BLaER1 treated with 17β-estradiol and CSF1 and Interleukin-3, amounts not matched to agents 10 nM and 100 nM (cell line): ENCODE results near the gene TNFSF11.

Experiments
- H3K27ac ChIP-seq, 11 experiments: shearing (Covaris generic); formaldehyde crosslinking; 2 replicates each; pipeline ENCODE4 v1.8.1; 2022
- H3K27me3 ChIP-seq, 11 experiments: shearing (Covaris generic); formaldehyde crosslinking; 2 replicates each; pipeline ENCODE4 v1.8.1; 2022
- H3K36me3 ChIP-seq, 11 experiments: shearing (Covaris generic); formaldehyde crosslinking; 2 replicates each; pipeline ENCODE4 v1.8.1; 2022
- H3K4me1 ChIP-seq, 10 experiments: shearing (Covaris generic); formaldehyde crosslinking; 2 replicates each; pipeline ENCODE4 v1.8.1; 2022
- H3K4me2 ChIP-seq, 11 experiments: shearing (Covaris generic); formaldehyde crosslinking; 2 replicates each; pipeline ENCODE4 v1.8.1; 2022
- H3K4me3 ChIP-seq, 10 experiments: shearing (Covaris generic); formaldehyde crosslinking; 2 replicates each; pipeline ENCODE4 v1.8.1; 2022
- H3K9ac ChIP-seq, 11 experiments: shearing (Covaris generic); formaldehyde crosslinking; 2 replicates each; pipeline ENCODE4 v1.8.1; 2022
- H3K9me3 ChIP-seq, 11 experiments: shearing (Covaris generic); formaldehyde crosslinking; replicated peaks in 1 of 11; 2 replicates each; pipeline ENCODE4 v1.8.1; 2022
- H4K20me1 ChIP-seq, 11 experiments: shearing (Covaris generic); formaldehyde crosslinking; 2 replicates each; pipeline ENCODE4 v1.8.1; 2022
- Cebpa-rat ChIP-seq, 11 experiments: shearing (Covaris generic); IDR thresholded peaks; 2 replicates each; pipeline ENCODE4 v1.8.1; 2022

TNFSF11 gene

DNA sequence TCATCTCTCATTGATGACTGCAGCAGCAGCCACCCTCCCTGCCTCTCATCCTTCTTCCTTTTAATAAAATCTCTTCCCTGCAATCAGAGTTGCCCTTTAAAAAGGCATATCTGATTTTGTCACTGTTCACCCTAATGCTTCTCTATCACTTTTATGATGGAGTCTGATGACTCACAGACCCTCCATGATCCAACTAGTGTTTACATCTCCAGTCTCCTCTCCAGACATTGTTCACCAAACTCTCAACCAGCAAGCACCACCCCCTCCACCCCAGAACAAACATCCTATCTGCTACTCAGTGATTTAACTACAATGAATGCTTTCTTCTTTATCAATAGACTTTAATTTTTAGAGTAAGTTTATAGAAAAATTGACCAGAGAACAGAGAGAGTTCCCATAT lies 59.5 kb downstream of the TNFSF11 start:
- Histone ChIP-seq H4K20me1 (no peaks in the 10 kb centered on the region), H3K4me1 (peaks cover 6 to 27% (median 12%) of the 10 kb centered on the region in 10 experiments; a peak in 16 of 20 replicates), H3K36me3 (no peaks in the 10 kb centered on the region), H3K4me3 (no peak overlapping the region), H3K9ac (no peak overlapping the region), H3K27ac (no peak overlapping the region), H3K9me3 (no peaks in the 10 kb centered on the region), H3K27me3 (no peaks in the 10 kb centered on the region), H3K4me2 (peak overlapping the region in 7 of 11 experiments; percentile 27 to 70 (median 54); a peak in 10 of 22 replicates)
- TF ChIP-seq Cebpa-rat (IDR thresholded peaks at IDR 0.05) = no peak

DNA sequence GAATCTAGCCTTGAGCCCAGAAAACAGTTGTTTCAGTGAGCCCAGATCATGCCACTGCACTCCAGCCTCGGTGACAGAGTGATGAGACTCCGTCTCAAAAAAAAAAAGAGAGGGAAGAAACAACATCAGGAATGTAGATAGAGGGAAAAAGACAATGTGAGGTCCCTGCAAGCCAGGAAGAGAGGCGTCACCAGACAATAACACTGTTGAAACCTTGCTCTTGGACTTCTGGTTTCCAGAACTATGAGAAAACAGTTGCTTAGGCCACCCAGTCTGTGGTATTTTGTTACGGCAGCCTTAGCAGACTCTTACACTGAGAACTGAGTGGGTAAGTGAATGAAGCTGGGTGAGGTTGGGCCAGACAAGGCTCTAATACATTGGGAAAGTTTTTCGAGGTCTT lies 64.1 kb downstream of the TNFSF11 start:
- Histone ChIP-seq H3K4me1 (peaks cover 4 to 7% (median 6%) of the 10 kb centered on the region in 10 experiments; a peak in 15 of 20 replicates), H3K27ac (no peak overlapping the region), H3K27me3 (no peaks in the 10 kb centered on the region), H4K20me1 (no peaks in the 10 kb centered on the region), H3K9ac (no peak overlapping the region), H3K4me2 (peak overlapping the region in 3 of 11 experiments; percentile 5 to 41 (median 14); a peak in 3 of 22 replicates), H3K9me3 (peaks cover 0 to 33% (median 14%) of the 10 kb centered on the region in 11 experiments; a peak in 15 of 22 replicates), H3K4me3 (no peak overlapping the region), H3K36me3 (no peaks in the 10 kb centered on the region)
- TF ChIP-seq Cebpa-rat (IDR thresholded peaks at IDR 0.05) = no peak

DNA sequence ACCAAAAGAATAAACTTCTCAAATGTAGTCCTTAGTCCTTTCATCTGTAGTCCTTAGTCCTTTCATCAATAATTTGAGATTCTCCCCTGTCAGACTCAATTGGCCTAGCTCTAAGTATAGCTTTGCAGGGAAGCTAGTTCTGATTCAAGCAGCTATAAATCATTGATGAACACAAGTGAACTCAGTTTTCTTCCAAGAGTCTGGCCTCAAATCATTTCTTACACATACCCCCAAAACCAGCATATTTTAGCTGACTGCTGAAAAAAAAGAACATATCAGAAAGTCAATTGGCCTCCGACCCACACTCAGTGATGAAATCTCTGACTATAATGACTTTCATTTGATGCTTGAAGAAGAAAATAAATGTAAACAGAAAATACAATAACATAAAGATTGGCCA lies 64.9 kb downstream of the TNFSF11 start:
- no peak overlapping the region for H3K4me3 ChIP-seq
- H3K9me3 ChIP-seq = peaks cover 0 to 34% (median 14%) of the 10 kb centered on the region in 11 experiments; a peak in 15 of 22 replicates
- H3K4me2 ChIP-seq = no peak overlapping the region
- TF ChIP-seq Cebpa-rat (IDR thresholded peaks at IDR 0.05) = no peak
- H3K4me1 ChIP-seq = peaks cover 0 to 6% (median 0%) of the 10 kb centered on the region in 10 experiments; a peak in 3 of 20 replicates
- no peaks in the 10 kb centered on the region for H3K27me3 ChIP-seq
- no peaks in the 10 kb centered on the region for H3K36me3 ChIP-seq
- H4K20me1 ChIP-seq = no peaks in the 10 kb centered on the region
- H3K9ac ChIP-seq = no peak overlapping the region
- no peak overlapping the region for H3K27ac ChIP-seq

DNA sequence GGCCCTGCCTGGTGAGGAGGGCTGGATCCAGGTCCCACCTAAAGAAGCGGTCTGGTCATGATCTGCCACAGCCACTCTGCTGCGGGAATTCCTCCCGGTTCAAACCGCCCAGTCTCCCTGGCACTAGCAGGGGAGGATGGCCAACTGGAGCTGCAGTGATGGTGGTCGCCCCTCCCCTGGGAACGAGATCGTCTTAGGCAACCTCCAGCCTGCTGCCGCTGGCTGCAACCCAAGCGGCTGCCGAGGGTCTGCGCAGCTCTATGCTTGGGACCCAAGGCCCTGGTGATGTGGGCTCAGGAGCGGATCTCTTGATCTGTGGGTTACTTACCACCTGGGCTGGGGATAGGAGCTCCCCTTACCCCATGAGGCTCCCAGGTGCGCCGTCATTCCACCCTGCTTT lies 69.1 kb downstream of the TNFSF11 start:
- H3K36me3 ChIP-seq = no peaks in the 10 kb centered on the region
- H3K4me2 ChIP-seq = no peak overlapping the region
- peaks cover 0 to 34% (median 14%) of the 10 kb centered on the region in 11 experiments; a peak in 15 of 22 replicates for H3K9me3 ChIP-seq
- H3K4me1 ChIP-seq = peaks cover 0 to under 1% (median 0%) of the 10 kb centered on the region in 10 experiments; a peak in 2 of 20 replicates
- TF ChIP-seq Cebpa-rat (IDR thresholded peaks at IDR 0.05) = no peak
- no peak overlapping the region for H3K4me3 ChIP-seq
- no peaks in the 10 kb centered on the region for H4K20me1 ChIP-seq
- no peaks in the 10 kb centered on the region for H3K27me3 ChIP-seq
- H3K9ac ChIP-seq = no peak overlapping the region
- H3K27ac ChIP-seq = no peak overlapping the region

DNA sequence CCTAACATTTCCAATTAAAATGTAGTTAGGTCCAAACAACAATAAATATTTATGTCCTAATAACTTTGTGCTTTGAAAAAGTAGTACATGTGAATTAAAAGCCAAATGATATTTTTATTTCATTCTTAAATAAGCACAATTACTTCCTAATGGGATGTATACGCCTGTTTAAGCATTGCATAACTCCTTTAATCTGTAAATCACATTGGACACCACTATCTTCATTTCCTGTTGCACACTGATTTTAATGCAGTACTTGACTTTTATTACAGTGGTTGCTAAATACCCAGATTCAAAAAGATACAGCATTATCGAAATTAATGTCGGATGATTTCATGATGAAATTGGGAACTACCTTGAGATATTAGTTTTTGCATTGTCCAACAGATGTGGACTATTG lies 70.9 kb downstream of the TNFSF11 start:
- H3K27me3 ChIP-seq = no peaks in the 10 kb centered on the region
- H3K9ac ChIP-seq = no peak overlapping the region
- H3K27ac ChIP-seq = no peak overlapping the region
- H3K4me2 ChIP-seq = no peak overlapping the region
- no peak for TF ChIP-seq Cebpa-rat (IDR thresholded peaks at IDR 0.05)
- no peak overlapping the region for H3K4me3 ChIP-seq
- H3K36me3 ChIP-seq = no peaks in the 10 kb centered on the region
- peaks cover 0 to 30% (median 13%) of the 10 kb centered on the region in 11 experiments; a peak in 15 of 22 replicates for H3K9me3 ChIP-seq
- H3K4me1 ChIP-seq = no peaks in the 10 kb centered on the region
- H4K20me1 ChIP-seq = no peaks in the 10 kb centered on the region

DNA sequence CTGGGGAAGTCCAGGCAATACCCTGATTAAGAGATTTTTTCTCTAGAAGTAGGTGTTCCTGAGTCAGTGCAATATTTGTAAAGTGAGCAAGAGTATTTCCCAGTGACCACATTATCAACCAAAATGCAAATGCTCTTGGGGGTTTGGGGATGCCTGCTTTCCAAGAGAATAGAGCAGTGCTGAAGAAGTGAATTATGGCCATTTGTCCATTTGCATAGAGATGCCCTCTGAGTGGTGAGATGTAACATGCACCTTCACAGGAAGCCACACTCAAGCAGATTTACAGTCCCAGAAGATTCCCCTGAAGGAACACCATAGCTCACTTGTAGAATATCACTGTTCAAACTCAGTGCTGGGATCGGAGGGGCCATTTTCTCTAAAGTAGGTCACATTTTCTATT lies 71.8 kb downstream of the TNFSF11 start:
- no peaks in the 10 kb centered on the region for H3K27me3 ChIP-seq
- H3K9ac ChIP-seq = no peak overlapping the region
- no peaks in the 10 kb centered on the region for H3K4me1 ChIP-seq
- no peak overlapping the region for H3K4me3 ChIP-seq
- H3K27ac ChIP-seq = no peak overlapping the region
- no peaks in the 10 kb centered on the region for H4K20me1 ChIP-seq
- TF ChIP-seq Cebpa-rat (IDR thresholded peaks at IDR 0.05) = no peak
- no peak overlapping the region for H3K4me2 ChIP-seq
- peaks cover 0 to 22% (median 7%) of the 10 kb centered on the region in 11 experiments; a peak in 11 of 22 replicates for H3K9me3 ChIP-seq
- H3K36me3 ChIP-seq = no peaks in the 10 kb centered on the region

DNA sequence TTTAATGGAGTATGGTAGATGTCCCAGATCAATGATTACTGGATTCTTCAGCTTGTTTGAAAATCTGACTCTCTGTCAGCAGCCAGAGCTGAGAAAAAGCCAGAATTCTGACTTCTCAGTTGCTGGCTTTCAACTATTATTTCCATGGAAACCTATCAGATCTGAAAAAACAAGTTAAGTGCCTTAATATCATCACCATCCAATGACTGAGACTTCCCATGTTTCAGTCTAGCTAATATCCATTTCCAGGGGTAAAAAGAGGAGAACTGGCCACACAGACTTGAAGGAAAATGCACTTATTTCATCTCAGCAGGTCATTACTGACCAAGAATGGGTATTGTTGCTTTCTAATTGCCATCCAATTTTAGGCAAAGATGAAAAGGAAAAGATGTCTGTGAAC lies 75.2 kb downstream of the TNFSF11 start:
- H3K27me3 ChIP-seq = no peaks in the 10 kb centered on the region
- no peak overlapping the region for H3K27ac ChIP-seq
- H3K4me3 ChIP-seq = no peak overlapping the region
- H3K9ac ChIP-seq = no peak overlapping the region
- TF ChIP-seq Cebpa-rat (IDR thresholded peaks at IDR 0.05) = no peak
- no peaks in the 10 kb centered on the region for H3K4me1 ChIP-seq
- H3K4me2 ChIP-seq = no peak overlapping the region
- no peaks in the 10 kb centered on the region for H3K36me3 ChIP-seq
- H4K20me1 ChIP-seq = no peaks in the 10 kb centered on the region
- H3K9me3 ChIP-seq = peaks cover 0 to 4% (median 0%) of the 10 kb centered on the region in 11 experiments; a peak in 1 of 22 replicates

DNA sequence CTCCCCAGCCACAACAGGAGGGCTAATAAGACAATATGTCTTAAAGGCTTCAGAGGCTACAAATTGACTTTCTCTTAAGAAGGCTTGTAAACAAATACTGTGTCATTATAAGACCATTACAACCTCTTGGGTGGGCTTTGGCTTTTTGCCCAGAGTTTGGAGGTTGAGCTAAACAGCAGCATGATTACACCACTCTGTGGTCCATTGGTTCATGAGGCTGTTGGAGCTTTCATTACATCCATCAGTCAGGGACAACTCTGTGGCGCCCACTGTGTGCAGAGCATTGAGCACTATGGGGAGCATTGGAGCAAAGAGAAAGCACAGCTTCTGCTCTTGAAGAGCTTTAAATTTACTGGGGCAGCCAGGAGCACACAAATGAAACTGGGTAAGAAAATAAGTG lies 75.9 kb downstream of the TNFSF11 start:
- no peak for TF ChIP-seq Cebpa-rat (IDR thresholded peaks at IDR 0.05)
- H3K27me3 ChIP-seq = no peaks in the 10 kb centered on the region
- H3K27ac ChIP-seq = no peak overlapping the region
- H3K36me3 ChIP-seq = no peaks in the 10 kb centered on the region
- H3K9me3 ChIP-seq = peaks cover 0 to 4% (median 0%) of the 10 kb centered on the region in 11 experiments; a peak in 1 of 22 replicates
- H3K4me1 ChIP-seq = no peaks in the 10 kb centered on the region
- H3K4me3 ChIP-seq = no peak overlapping the region
- no peaks in the 10 kb centered on the region for H4K20me1 ChIP-seq
- no peak overlapping the region for H3K9ac ChIP-seq
- H3K4me2 ChIP-seq = no peak overlapping the region

DNA sequence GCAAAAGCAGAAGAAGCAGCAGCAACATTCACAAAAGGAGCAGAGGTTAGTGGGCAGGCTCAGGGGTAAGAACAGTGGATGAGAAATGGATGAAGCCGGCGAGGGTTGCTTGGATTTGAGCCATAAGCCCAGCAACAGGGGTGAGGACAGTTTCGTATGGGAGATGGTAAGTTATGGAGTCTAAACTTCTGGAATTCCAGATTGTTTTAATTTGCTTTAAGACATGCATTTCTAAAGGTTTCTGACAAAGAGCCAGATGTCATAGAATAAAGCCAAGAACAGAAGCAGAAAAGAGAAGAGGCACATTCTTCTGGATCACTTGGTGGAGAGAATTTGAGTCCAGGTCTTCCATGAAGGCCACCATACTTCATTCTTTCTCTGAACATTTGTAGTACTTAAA lies 76.6 kb downstream of the TNFSF11 start:
- no peak for TF ChIP-seq Cebpa-rat (IDR thresholded peaks at IDR 0.05)
- Histone ChIP-seq H3K4me2 (no peak overlapping the region), H3K4me3 (no peak overlapping the region), H3K36me3 (no peaks in the 10 kb centered on the region), H3K27ac (no peak overlapping the region), H3K9ac (no peak overlapping the region), H4K20me1 (no peaks in the 10 kb centered on the region), H3K9me3 (peaks cover 0 to 4% (median 0%) of the 10 kb centered on the region in 11 experiments; a peak in 1 of 22 replicates), H3K27me3 (no peaks in the 10 kb centered on the region), H3K4me1 (no peaks in the 10 kb centered on the region)

DNA sequence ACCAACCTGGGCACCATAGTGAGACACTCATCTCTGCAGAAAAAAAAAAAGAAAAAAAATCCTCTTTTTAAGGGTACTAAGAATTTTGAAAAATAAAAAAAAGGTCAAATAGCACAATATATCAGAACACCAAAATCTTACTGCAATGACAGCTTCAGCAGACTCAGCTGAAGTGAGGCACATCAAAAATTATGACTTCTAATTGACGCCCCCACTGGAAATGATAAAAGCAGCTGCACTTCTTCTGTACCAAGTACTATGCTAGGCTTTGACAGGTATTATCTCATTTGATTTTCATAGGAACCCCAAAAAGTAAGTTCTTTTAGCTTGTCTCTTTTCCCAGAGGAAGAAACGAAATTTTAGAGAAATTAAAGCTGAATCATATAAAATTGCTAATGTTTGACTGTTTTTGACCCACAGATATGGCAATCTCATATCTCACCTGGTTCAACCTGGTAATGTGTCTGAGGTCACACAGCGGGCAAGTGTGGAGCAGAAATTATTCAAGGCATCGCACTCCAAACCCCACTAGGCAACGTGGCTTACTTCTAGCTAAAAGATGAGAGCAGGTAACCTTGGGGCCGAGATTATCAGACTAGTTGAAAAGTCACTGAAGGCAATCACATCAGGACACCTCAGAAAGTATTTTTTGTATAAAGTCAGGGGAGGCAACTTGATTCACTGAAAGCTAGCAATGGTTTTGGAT lies 78.1 kb downstream of the TNFSF11 start:
- Histone ChIP-seq H3K9me3 (peaks cover 0 to 4% (median 0%) of the 10 kb centered on the region in 11 experiments; a peak in 1 of 22 replicates), H4K20me1 (no peaks in the 10 kb centered on the region), H3K4me1 (no peaks in the 10 kb centered on the region), H3K27me3 (no peaks in the 10 kb centered on the region), H3K27ac (no peak overlapping the region), H3K9ac (no peak overlapping the region), H3K4me2 (no peak overlapping the region), H3K36me3 (no peaks in the 10 kb centered on the region), H3K4me3 (no peak overlapping the region)
- no peak for TF ChIP-seq Cebpa-rat (IDR thresholded peaks at IDR 0.05)
